OCI-LY1 (cell line): ENCODE results near the gene PLA2G6.

Experiments used
- CTCF ChIP-seq: fragments of 200-600 bp; sonication (generic), shearing (Covaris generic); IDR thresholded peaks from 2 replicates; pipeline ENCODE4 v1.5.1; 2017; ENCODE audit warnings: mild to moderate bottlenecking, antibody characterized with exemption, low read length, moderate library complexity, mixed read lengths
- EZH2 ChIP-seq: fragments of 200-600 bp; sonication (generic), shearing (Covaris generic); IDR thresholded peaks from 2 replicates; pipeline ENCODE4 v1.8.0; 2017; ENCODE audit warnings: borderline replicate concordance, mixed run types, mild to moderate bottlenecking, antibody characterized with exemption, low read length, moderate library complexity, mixed read lengths

DNA sequence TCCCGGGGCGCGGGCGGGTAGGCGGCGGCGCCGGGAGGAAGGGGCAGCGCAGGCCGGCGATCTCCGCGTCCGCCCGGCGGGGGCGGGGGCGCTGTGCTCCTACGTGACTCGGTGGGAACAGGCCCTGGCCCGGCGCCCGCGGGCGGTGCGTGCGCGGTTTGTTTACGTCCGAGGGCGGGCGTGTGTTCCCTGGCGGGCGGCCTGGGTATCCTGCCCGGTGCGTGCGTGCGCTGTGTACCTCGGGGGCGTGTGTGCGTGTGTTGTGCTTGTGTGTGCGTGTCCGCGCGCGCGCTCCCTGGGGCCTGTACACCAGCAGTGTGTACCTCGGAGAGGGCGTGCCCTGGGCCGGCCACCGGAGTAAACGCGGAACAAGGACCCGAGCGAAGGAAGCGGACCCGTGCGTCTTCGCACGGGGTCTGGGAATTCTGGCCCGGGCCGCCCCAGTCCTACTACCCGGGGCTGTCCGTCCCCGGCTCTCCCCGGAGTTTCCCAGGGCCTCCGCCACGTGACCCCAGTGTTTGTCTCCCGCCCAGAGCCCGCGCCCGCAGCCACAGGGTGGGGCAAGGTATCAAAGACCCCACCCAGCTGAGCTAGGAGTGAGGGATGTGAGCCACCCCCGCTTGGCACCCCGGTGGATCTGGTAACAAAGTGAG is 20.9 kb upstream of the PLA2G6 start:
- TF ChIP-seq CTCF (no peak), EZH2 (no peak)
